GM21825 (cell line): Measurements from ENCODE around the gene COPZ2.
"Not testable (repeated sequence)": the region's sequence is repeated elsewhere in the genome, so short reads cannot be mapped to it uniquely, and the experiment has no call there.

Experiments used
- ATAC-seq: cut with Tn5 transposase; IDR thresholded peaks from one replicate; pipeline ENCODE4 v1.9.1; 2021; ENCODE audit warnings: mild to moderate bottlenecking, moderate library complexity; ENCODE audit not compliant: unreplicated experiment

COPZ2 gene, protein sequence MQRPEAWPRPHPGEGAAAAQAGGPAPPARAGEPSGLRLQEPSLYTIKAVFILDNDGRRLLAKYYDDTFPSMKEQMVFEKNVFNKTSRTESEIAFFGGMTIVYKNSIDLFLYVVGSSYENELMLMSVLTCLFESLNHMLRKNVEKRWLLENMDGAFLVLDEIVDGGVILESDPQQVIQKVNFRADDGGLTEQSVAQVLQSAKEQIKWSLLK

DNA sequence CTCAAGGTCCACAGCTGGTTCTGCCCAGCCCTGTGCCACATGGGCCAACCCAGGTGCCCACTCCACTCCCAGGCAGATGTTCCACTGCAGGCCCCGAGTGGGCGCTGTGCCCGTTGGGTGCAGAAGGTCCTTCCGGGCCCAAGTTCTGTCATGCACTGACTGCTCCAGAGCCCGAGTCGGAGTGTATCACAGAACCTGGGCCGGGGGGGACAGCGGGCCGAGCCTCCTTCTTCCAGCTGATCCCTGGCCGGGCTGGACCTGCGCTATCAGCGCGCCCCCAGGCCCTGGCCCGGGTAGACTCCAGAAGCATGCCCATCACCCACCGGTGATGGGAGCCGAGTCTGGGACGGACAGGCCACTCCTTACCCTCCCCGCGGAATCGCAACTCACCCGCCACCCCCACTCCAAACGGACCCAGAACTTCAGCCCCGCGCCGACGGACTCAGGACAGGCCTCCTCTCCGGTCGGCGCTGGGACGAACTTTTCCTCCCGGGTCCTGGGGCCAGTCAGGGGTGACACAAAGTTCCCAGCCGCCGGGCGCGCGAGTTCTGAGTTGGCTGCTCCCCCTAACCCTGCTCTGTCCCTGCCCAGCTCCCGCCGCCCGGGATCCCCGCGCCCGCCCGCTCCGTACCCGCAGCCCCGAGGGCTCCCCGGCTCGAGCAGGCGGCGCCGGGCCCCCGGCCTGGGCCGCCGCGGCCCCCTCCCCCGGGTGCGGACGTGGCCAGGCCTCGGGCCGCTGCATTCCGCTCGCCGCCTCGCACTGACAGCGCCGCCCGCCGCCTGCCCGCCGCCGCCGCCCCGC lies at the start of gene COPZ2:
Gene COPZ2, minus strand, starts transcription at position 762 of the 802 bp plus-strand sequence. Its CDS starts 20 bp downstream, at position 742.
- ATAC-seq: no peak

DNA sequence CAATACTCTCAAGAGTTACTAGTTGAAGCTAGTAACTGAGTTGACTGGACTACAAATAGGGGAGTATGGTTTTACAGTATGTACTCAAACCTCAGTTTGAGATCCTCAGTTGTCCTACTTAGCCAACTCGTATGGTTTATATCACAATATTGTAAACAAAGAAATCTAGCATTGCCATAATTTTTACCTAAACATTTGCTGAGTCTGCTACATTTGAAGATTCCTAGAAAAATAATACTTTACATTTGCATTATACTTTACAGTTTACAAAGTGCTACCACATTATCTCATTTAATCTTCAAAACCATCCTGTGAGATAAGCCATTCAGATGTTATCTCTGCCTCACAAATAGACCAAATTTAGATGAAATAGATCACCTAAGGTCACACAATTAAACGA lies 47.3 kb upstream of the COPZ2 start:
- ATAC-seq: no peak

DNA sequence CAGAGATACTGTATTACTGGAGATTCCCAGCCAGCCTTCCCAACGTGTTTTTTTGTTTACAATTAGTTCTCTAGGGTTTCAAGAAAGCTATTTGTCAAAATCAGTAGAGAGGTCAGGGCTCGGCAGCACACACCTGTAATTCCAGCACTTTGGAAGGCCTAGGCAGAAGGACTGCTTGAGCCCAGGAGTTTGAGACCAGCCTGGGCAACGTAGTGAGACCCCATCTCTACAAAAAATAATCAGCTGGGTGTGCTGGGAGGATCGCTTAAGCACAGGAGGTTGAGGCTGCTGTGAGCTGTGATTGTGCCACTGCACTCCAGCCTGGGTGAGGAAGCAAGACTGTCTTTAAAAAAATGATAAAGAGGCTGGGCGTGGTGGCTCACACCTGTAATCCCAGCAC lies 44.3 kb upstream of the COPZ2 start:
- no peak for ATAC-seq

DNA sequence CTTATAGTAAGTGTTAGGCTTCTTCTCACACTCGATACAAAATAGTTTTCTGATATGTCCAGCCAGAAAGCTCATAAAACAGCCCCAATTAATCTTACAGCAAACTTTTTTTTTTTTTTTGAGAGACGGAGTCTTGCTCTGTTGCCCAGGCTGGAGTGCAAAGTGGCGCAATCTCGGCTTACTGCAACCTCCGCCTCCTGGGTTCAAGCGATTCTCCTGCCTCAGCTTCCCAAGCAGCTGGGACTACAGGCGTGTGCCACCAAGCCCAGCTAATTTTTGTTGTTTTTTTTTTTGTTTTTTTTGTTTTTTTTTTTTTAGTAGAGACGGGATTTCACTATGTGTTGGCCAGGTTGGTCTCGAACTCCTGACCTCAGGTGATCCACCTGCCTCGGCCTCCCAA lies 39.6 kb upstream of the COPZ2 start:
- ATAC-seq: not testable (repeated sequence)

DNA sequence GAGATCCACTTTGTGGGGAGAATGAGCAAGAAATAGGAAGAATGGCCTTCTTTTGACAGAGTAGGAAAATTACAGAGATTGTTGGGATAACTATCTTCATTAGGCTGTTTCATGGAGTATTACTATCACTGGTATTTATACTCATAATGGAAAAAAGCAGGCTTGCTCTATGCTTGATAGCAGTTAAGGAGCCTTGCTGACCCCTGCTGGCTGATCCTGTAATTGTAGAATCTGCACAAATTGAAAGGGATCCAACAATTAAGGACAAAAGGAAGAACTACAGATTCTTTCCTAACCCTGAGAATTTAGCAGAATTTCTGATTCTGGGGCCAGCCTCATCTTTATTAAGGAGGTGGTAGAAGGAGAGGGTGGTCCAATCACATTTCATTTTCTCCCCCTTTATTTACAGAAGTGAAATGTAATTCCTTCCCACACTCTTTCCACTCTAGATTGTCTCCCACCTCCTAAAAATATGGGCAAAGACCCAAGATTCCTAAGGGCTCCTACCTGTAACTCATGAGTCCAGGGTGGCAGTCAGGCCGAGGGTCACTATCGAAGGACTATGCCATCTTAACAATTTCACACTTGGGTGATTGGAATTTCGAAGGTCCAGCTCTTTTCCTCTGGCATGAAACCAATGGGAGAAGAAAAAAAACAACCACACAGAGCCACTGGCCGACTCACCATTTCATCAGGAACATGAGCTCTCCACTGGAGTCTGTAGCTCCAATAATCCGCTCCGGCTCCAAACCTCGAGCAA lies 36.9 kb upstream of the COPZ2 start:
- no peak for ATAC-seq

DNA sequence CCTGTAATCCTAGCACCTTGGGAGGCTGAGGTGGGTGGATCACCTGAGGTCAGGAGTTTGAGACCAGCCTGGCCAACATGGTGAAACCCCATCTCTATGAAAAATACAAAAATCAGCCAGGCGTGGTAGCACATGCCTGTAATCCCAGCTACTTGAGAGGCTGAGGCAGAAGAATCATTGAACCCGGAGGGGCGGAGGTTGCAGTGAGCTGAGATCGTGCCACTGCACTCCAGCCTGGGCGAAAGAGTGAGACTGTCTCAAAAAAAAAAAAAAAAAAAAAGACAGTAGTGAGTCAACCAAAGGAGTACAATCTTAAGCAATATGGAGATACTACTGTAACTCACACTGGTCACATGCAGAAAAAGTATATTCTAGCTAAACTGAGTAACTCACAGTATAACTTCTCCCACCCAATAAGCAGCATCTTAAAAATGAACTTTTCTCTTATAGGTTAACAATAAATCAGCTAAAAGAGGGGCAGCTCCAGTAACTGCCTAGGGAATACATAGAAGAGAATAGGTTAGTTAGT lies 36.0 kb upstream of the COPZ2 start:
- ATAC-seq: not testable (repeated sequence)

DNA sequence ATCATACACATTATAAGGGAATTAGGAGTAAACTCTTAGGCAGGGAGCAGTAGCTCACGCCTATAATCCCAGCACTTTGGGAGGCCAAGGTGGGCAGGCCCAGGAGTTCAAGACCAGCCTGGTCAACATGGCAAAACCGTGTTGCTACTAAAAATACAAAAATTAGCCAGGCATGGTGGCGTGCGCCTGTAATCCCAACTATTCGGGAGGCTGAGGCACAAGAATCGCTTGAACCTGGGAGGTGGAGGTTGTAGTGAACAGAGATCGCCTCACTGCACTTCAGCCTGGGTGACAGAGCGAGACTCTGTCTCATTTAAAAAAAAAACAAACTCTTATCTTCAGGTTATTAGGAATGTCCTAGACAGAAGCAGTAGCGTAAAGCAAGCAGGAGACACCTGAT lies 35.2 kb upstream of the COPZ2 start:
- ATAC-seq: not testable (repeated sequence)

DNA sequence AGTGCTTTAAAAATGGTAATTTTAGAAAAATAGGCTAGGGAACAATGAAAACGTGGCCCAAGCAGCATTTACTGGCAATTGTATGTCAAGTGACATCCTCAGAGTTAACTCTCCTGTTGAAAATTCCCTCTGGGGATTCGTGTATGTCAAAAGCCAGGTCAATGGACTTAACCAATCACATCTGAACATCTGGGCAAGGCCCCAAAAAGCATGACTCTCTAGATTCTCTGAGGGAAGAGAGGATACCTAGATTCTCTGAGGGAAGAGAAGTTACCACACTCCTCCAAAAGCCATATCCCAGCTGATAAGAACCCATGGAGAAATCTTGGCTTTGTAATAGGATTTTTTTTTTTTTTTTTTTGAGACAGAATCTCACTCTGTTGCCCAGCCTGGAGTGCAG lies 34.1 kb upstream of the COPZ2 start:
- no peak for ATAC-seq

DNA sequence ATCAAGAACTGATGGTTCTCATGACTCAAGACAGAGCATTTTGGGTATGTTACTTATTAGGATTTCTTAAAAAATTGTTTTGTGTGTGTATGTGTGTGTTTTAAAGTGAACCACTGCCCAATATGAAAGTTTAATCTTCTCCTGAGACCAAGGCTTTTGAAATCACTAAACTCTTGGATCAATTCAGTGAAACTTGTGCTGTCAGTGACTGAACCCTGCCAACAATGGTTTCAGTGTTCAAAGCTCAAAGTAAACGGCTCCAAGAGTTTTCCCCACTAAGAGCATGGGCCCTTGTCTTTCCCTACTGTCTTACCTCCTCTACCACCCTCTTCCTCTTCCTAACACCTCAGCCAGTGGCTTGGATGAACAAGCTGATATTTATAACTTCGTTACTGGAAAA lies 32.6 kb upstream of the COPZ2 start:
- ATAC-seq: no peak

DNA sequence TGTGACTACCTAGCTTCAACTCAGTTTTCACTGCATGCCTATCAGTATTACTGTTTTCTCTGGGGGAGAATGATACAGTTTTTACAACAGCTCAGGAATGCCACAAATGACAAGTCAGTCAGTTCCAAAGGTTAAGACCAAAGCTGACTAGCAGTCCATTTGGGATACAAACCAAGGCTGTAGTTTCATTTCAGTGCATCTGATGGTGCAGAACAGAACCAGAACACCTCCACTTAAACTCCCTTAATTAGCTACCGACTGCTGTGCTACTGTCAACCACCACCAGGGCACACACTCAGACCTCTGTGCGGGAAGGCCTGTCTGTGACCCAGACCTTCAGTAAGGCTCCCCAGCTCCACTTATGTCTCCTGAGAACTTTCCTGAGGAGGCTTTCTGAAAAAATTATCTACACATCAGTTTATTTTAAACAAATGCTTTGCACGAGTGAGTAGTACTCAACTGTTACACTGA lies 30.9 kb upstream of the COPZ2 start:
- no peak for ATAC-seq

DNA sequence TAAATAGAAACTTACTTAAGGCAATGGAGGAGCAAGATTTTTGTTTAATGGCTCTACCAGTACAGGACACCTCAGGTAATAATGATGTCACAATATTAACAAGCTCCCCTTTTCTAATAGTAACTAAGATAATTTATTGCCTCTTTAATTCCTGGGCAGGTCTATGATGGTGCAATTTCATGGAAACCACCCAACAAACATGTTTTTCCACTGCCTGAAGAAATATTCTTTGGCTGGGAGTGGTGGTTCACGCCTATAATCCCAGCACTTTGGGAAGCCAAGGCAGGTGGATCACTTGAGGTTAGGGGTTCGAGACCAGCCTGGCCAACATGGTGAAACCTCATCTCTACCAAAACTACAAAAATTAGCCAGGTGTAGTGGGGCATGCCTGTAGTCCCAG lies 30.2 kb upstream of the COPZ2 start:
- ATAC-seq: not testable (repeated sequence)

DNA sequence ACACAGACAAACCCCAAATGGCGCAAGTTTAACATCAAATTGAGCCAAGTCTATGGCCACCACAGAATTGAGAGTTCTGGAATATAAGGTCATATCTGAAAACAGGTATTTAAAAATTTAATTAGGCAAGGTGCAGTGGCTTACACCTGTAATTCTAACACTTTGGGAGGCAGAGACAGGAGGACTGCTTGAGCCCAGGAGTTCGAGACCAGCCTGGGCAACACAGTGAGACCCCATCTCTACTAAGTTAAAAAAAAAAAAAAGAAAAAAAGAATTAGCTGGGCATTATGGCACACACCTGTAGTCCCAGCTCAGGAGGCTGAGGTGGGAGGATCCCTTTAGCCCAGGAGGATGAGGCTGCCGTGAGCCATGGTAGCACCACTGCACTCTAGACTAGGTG lies 29.6 kb upstream of the COPZ2 start:
- ATAC-seq: no peak

DNA sequence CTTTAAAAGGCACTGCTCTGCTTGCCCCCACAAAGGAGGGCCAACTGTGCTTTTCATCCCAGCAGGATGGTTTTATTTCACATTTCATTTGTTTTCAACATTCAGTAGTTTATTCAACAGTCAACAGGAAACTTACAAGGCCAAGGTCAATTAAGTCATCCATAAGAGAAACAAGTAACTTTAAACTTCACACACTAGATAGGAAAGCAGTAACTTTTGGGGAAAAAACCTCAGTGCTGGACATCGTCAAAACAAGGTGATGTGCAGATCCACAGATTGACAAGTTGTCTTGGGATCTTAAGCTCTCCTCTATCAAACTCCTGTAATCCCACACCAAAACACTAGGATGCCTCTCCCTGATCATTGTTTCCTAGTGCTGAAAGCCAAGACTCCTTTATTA lies 29.1 kb upstream of the COPZ2 start:
- no peak for ATAC-seq

DNA sequence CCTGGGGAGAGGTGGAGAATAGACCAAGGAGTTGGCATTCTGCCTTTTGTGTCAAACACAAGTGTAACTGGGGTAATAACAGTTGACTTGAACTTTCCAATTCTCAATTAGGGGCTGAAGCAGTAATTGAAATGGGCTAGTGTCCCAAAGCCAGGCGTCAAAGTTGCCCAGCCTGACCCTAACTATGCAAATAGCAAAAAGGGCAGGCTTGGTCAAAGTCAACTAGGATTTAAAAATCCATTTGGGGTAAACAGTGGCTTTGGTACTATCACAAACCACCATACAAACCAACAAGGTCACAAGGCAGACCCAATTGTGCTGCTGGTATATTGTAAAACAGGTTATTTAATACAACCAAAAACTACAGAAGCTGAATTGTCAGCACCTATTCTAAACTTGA lies 28.6 kb upstream of the COPZ2 start:
- ATAC-seq: no peak

DNA sequence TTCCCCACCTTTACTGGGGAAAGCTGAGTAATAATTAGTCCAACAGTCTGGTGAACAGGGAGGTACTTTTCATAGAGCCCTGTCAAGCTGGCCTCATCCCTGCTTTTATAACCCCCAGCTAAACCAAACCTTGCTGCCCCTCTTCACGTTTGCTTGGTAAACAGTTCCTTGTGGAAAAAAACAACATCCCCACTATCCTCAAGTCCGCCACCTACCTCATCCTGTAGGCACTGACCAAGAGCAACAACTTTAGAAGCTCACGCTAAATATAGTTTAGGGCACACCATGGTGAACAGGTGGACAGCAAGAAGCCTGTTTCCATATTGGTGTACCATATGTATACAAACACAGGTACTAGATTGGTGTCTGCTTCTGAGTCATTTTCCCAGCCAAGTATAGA lies 27.0 kb upstream of the COPZ2 start:
- no peak for ATAC-seq

DNA sequence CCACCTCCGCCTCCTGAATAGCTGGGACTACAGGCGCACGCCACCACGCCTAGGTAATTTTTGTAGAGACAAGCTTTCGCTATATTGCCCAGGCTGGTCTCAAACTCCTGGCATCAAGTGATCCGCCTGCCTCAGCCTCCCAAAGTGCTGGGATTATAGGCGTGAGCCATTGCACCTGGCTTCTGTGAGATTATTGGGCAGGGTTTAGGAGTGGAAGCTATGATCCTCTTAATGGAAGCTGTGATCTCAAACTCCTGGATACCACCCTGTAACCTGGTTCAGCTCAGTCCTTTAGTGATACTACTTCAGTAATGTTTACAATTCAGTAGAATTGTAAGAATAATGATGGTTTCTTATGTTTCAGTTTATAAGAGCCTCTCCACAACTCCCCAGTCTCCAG lies 24.7 kb upstream of the COPZ2 start:
- ATAC-seq: no peak

DNA sequence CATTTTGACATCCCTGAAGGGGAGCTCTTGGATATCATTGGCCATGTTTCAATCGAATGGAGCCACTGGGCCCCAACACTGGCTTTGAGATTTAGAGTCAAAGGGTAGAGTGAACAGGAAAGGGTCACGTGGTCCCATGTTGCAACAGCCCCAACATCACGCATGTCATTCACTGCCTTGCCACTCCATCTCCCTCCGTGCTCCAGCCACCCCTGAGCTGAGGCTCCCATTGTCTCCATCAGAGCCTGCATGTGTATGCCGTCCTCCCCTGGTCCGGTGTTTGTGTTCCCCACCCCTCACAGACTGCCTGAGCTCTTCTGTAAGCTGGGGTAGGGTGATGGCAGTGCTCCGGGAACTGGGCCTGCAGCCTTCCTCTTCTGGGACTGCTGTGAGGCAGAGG lies 22.7 kb upstream of the COPZ2 start:
- no peak for ATAC-seq

DNA sequence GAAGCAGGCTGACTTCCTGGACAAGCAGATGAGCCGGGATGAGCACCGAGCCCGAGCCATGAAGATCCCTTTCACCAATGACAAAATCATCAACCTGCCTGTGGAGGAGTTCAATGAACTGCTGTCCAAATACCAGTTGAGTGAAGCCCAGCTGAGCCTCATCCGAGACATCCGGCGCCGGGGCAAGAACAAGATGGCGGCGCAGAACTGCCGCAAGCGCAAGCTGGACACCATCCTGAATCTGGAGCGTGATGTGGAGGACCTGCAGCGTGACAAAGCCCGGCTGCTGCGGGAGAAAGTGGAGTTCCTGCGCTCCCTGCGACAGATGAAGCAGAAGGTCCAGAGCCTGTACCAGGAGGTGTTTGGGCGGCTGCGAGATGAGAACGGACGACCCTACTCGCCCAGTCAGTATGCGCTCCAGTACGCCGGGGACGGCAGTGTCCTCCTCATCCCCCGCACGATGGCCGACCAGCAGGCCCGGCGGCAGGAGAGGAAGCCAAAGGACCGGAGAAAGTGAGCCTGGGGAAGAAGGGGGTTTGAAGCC lies 21.6 kb upstream of the COPZ2 start:
- ATAC-seq: no peak

DNA sequence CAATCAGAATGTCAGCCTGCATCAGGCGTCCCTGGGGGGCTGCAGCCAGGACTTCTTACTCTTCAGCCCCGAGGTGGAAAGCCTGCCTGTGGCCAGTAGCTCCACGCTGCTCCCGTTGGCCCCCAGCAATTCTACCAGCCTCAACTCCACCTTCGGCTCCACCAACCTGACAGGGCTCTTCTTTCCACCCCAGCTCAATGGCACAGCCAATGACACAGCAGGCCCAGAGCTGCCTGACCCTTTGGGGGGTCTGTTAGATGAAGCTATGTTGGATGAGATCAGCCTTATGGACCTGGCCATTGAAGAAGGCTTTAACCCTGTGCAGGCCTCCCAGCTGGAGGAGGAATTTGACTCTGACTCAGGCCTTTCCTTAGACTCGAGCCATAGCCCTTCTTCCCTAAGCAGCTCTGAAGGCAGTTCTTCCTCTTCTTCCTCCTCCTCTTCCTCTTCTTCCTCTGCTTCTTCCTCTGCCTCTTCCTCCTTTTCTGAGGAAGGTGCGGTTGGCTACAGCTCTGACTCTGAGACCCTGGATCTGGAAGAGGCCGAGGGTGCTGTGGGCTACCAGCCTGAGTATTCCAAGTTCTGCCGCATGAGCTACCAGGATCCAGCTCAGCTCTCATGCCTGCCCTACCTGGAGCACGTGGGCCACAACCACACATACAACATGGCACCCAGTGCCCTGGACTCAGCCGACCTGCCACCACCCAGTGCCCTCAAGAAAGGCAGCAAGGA lies 21.0 kb upstream of the COPZ2 start:
- ATAC-seq: no peak

DNA sequence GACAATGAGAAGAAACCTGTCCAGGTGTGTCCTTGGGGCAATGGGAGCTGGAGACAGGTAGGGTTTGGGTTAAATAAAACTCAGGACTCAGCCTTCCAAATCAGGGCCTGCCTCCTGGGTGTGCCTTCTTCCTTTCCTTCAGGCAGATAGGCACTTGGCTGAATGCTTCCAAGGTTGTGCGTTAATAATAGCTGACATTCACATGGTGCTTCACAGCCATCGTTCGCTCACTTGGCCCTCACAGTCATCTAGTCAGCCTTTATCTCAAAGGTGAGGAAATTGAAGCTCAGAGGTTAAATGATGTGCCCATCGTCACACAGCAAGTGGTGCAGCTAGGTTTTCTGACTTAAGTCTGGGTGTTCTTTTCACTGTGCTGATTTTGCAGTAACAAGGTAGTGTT lies 20.0 kb upstream of the COPZ2 start:
- ATAC-seq: no peak

DNA sequence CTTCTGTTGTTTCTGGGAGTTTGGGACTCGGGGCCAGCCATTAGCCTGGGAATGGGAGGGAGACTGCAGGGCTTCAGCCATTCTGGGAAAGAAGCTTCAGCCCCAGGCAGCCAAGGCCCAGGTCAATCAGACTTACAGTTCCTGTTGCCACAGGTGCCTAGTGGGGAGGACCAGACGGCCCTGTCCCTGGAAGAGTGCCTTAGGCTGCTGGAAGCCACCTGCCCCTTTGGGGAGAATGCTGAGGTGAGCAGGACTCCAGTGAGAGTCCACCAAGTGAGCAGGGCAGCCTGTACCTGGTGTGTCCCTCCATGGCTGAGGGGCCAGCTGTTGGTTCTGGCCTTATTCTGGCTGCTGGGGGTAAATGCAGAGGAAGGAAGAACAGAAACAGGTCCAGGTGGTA lies 19.3 kb upstream of the COPZ2 start:
- no peak for ATAC-seq
